NCI-H524 treated with DMSO at 0.1 percent for 48 hours (cell line): ENCODE results near the gene CCDC3.

Experiments used
- DNase-seq: peaks from one replicate; lab custom pipeline; 2025; lab: John Stamatoyannopoulos, UW

Gene CCDC3

GRCh38 chr10:12961416-12962205, 39.9 kb downstream of the CCDC3 start:
- DNase-seq, result no peak

GRCh38 chr10:12960941-12961340, 40.6 kb downstream of the CCDC3 start:
- DNase-seq, result no peak

GRCh38 chr10:12960334-12960898, 41.1 kb downstream of the CCDC3 start:
- DNase-seq, result no peak

GRCh38 chr10:12958546-12959110, 42.9 kb downstream of the CCDC3 start:
- DNase-seq, result no peak

- DNase-seq, result no peak
Measured at GRCh38 chr10:12957081-12957480, 44.4 kb downstream of the CCDC3 start.

GRCh38 chr10:12954866-12955265, 46.6 kb downstream of the CCDC3 start:
- DNase-seq, result no peak

- no peak for DNase-seq
Measured at GRCh38 chr10:12950583-12951128, 50.9 kb downstream of the CCDC3 start.

- DNase-seq, result no peak
Measured at GRCh38 chr10:12949248-12949647, 52.3 kb downstream of the CCDC3 start.

GRCh38 chr10:12947741-12948140, 53.8 kb downstream of the CCDC3 start:
- DNase-seq, result no peak

- DNase-seq, result no peak
Measured at GRCh38 chr10:12946372-12946771, 55.1 kb downstream of the CCDC3 start.

- no peak for DNase-seq
Measured at GRCh38 chr10:12945690-12946359, 55.7 kb downstream of the CCDC3 start.

- DNase-seq, result no peak
Measured at GRCh38 chr10:12944931-12945330, 56.6 kb downstream of the CCDC3 start.

GRCh38 chr10:12943425-12943824, 58.1 kb downstream of the CCDC3 start:
- DNase-seq, result no peak

- no peak for DNase-seq
Measured at GRCh38 chr10:12941966-12942365, 59.5 kb downstream of the CCDC3 start.

GRCh38 chr10:12940791-12941190, 60.7 kb downstream of the CCDC3 start:
- DNase-seq, result no peak

GRCh38 chr10:12938271-12938670, 63.2 kb downstream of the CCDC3 start:
- DNase-seq, result no peak

GRCh38 chr10:12937527-12937926, 64.0 kb downstream of the CCDC3 start:
- no peak for DNase-seq

- no peak for DNase-seq
Measured at GRCh38 chr10:12934777-12935176, 66.7 kb downstream of the CCDC3 start.

GRCh38 chr10:12929381-12929780, 72.1 kb downstream of the CCDC3 start:
- DNase-seq, result no peak

GRCh38 chr10:12928571-12928970, 72.9 kb downstream of the CCDC3 start:
- no peak for DNase-seq

- DNase-seq, result no peak
Measured at GRCh38 chr10:12927896-12928295, 73.6 kb downstream of the CCDC3 start.

- no peak for DNase-seq
Measured at GRCh38 chr10:12925845-12926244, 75.7 kb downstream of the CCDC3 start.

- DNase-seq, result no peak
Measured at GRCh38 chr10:12924911-12925310, 76.6 kb downstream of the CCDC3 start.
